Vagina (tissue), 2 donors: Measurements from ENCODE around the gene PSMA7. TPM values are rescaled to one million over a fixed set of nuclear protein-coding genes. Genes with fewer than 3 reads are reported as not detected.
A peak's percentile ranks its signal among the peaks of the same experiment; 100 is the strongest.
"Not testable (repeated sequence)": the region's sequence is repeated elsewhere in the genome, so short reads cannot be mapped to it uniquely, and the experiment has no call there.

Experiments used
- DNase-seq, 2 donors: peaks; one replicate each; pipeline ENCODE4 v3.0.0-alpha.2; 2017; ENCODE audit errors: extremely low spot score in 2 of 2
- H3K27ac ChIP-seq: fragments of 200-600 bp; sonication (generic); one replicate; pipeline ENCODE4 v1.5.1; 2019
- H3K27me3 ChIP-seq: fragments of 200-600 bp; sonication (generic); one replicate; pipeline ENCODE4 v1.5.1; 2019
- H3K36me3 ChIP-seq, 2 donors: fragments of 200-600 bp; sonication (generic); one replicate each; pipeline ENCODE4 v1.5.1; 2017 to 2019
- H3K4me1 ChIP-seq: fragments of 200-600 bp; sonication (generic); one replicate; pipeline ENCODE4 v1.5.1; 2019
- H3K4me3 ChIP-seq, 2 donors: fragments of 200-600 bp; sonication (generic); 1 replicate in 1 of 2; 2 replicates in 1 of 2; pipeline ENCODE4 v1.5.1; 2016 to 2019
- H3K9me3 ChIP-seq: fragments of 200-600 bp; sonication (generic); one replicate; pipeline ENCODE4 v1.5.1; 2019
- CTCF ChIP-seq, 3 experiments: fragments of 450-650 bp in 2 of 3; fragments of 200-600 bp in 1 of 3; sonication (generic) in 1 of 3; IDR thresholded peaks; one replicate each; pipeline ENCODE4 v1.5.1; 2017 to 2019; ENCODE audit warnings: antibody characterized with exemption in 3 of 3, mild to moderate bottlenecking in 2 of 3, moderate library complexity in 2 of 3
- POLR2A ChIP-seq, 2 donors: fragments of 450-650 bp; IDR thresholded peaks; one replicate each; pipeline ENCODE4 v1.6.1; 2017; ENCODE audit warnings: antibody characterized with exemption in 2 of 2, mild to moderate bottlenecking in 2 of 2, moderate library complexity in 2 of 2
- POLR2AphosphoS5 ChIP-seq, 2 donors: sonication (generic); formaldehyde crosslinking; IDR thresholded peaks; one replicate each; pipeline ENCODE4 v1.9.0; 2017; ENCODE audit warnings: antibody characterized with exemption in 2 of 2, mild to moderate bottlenecking in 2 of 2, low read depth in 1 of 2; ENCODE audit not compliant: insufficient read depth in 1 of 2
- intact Hi-C: fragments of 100-400 bp; cut with DNase I; formaldehyde crosslinking; loops from one replicate; pipeline ENCODE4 v1.15.1; 2023
- total RNA-seq: library from RNA; depleted of rRNA; stranded (reverse); fragments of >200 nt; gene quantifications from one replicate; pipeline ENCODE4 v1.2.3, GENCODE V29; 2016

PSMA7 gene
- total RNA-seq, 1 donor from 2014 or later, result 319 TPM

DNA sequence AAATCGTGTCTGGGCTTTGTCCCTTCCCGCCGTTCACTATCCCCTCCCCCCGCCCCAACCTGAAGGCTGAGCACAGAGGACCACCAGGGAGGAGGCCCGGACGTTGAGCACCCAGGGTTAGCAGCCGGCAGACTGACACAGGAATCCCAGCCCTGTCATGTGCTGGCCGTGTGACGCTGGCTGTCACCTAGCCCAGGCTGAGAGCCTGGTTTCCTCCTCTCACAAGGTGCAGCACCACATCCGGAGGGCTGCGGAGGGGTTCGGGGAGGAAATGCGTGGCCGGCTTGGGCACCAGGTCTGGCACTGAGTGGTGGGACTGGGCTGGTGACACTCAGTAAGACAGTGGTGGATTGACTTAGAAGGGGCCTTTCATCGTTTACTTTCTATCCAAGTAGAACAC, 25.5 kb downstream of the PSMA7 start:
- no peak for DNase-seq

GRCh38 chr20:62117362-62117646, 25.9 kb downstream of the PSMA7 start:
- no peak for DNase-seq
- Histone ChIP-seq H3K27ac (no peak overlapping the region), H3K4me1 (peaks cover 8% of the 10 kb centered on the region), H3K36me3 (no peaks in the 10 kb centered on the region), H3K27me3 (no peaks in the 10 kb centered on the region), H3K4me3 (no peak overlapping the region), H3K9me3 (no peaks in the 10 kb centered on the region)
- TF ChIP-seq POLR2A (IDR thresholded peaks at IDR 0.05), result no peak
- no peak for TF ChIP-seq POLR2AphosphoS5 (IDR thresholded peaks at IDR 0.05; ENCODE audit: insufficient read depth in 1 of 2, low read depth in 1 of 2)
- intact Hi-C loops, result no loop called here

More for the DNA sequence above, 25.5 kb downstream of the PSMA7 start:
- Histone ChIP-seq H3K9me3 (no peaks in the 10 kb centered on the region), H3K36me3 (no peaks in the 10 kb centered on the region), H3K27ac (no peak overlapping the region), H3K27me3 (no peaks in the 10 kb centered on the region), H3K4me3 (no peak overlapping the region), H3K4me1 (peaks cover 8% of the 10 kb centered on the region)
- TF ChIP-seq CTCF (IDR thresholded peaks at IDR 0.05) (no peak), POLR2A (IDR thresholded peaks at IDR 0.05) (no peak), POLR2AphosphoS5 (IDR thresholded peaks at IDR 0.05; ENCODE audit: insufficient read depth in 1 of 2, low read depth in 1 of 2) (peak in 1 of 2 donors; percentile 13)
- intact Hi-C loops, result no loop called here

DNA sequence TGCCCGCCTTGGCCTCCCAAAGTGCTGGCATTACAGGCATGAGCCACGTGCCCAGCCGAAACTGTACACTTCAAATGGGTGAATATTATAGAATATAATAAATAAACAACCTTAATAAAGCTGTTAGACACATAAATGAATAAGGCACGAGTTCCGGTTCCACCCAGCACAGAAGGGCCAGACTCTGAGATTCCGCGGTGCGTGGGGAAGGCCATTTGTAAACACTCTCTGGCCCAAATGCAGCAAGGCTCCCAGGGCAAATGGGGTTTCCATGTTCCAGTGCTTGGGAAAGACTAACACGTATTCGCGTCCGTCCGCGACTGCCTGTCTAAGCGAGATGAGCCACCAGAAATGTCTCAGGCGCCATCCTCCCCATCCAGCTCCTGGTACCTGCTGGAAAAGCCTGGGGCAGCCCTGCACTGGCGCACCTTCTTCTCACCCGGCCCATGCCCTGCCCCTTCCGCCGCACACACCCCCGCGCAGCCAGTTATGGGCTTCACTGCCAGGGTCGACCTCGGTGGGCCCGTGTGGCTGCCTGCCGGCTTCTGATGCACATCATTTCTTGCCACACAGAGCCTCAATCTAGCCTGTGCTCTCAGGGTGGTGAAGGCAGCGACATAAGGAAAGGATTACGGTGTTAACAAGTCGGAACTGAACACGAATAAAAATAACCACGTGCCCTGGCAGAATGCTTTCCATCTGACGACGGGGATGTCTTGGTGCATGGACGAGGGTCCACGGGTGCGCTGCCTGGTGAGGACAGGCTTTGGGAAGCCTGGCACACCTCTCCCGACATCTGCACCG, 26.4 kb downstream of the PSMA7 start:
- no peak for TF ChIP-seq POLR2AphosphoS5 (IDR thresholded peaks at IDR 0.05; ENCODE audit: insufficient read depth in 1 of 2, low read depth in 1 of 2)
- TF ChIP-seq POLR2A (IDR thresholded peaks at IDR 0.05), result no peak
- no peak for TF ChIP-seq CTCF (IDR thresholded peaks at IDR 0.05)
- intact Hi-C loops, result no loop called here
- Histone ChIP-seq H3K4me1 (peaks cover 8% of the 10 kb centered on the region), H3K27me3 (no peaks in the 10 kb centered on the region), H3K36me3 (no peaks in the 10 kb centered on the region), H3K27ac (no peak overlapping the region), H3K4me3 (no peak overlapping the region), H3K9me3 (no peaks in the 10 kb centered on the region)
- no peak for DNase-seq

- H3K27me3 ChIP-seq, H3K36me3 ChIP-seq, H3K4me3 ChIP-seq, H3K4me1 ChIP-seq, H3K9me3 ChIP-seq, intact Hi-C loops, H3K27ac ChIP-seq, DNase-seq: not testable (repeated sequence)
These were observed 27.3 kb downstream of the PSMA7 start for GRCh38 chr20:62115800-62116407.

DNA sequence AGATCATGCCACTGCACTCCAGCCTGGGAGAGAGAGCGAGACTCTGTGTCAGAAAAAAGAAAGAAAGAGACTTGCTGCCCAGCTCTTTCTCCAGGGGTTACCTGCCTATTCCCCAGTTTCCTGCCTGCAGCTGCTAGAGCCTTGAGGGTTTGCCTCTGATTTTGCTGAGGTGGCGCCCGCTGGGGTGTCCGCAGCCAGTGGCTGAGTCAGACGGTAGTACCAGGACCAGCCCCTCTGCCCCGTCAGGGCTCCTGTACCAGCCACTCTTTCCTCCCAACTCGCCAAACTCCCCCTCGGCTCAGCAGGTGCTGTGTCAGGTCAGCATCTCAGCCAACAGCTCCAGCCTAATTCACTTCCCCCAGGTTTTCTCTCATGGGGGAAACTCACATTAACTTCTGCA, 28.3 kb downstream of the PSMA7 start:
- H3K4me3 ChIP-seq, result no peak overlapping the region
- no peaks in the 10 kb centered on the region for H3K27me3 ChIP-seq
- peaks cover 2% of the 10 kb centered on the region for H3K9me3 ChIP-seq
- no peaks in the 10 kb centered on the region for H3K36me3 ChIP-seq
- H3K4me1 ChIP-seq, result no peaks in the 10 kb centered on the region
- no peak for TF ChIP-seq POLR2A (IDR thresholded peaks at IDR 0.05)
- TF ChIP-seq POLR2AphosphoS5 (IDR thresholded peaks at IDR 0.05; ENCODE audit: insufficient read depth in 1 of 2, low read depth in 1 of 2), result no peak
- TF ChIP-seq CTCF (IDR thresholded peaks at IDR 0.05), result no peak
- no peak overlapping the region for H3K27ac ChIP-seq
- DNase-seq, result no peak
- intact Hi-C loops, result no loop called here

GRCh38 chr20:62112368-62112767, 30.8 kb downstream of the PSMA7 start:
- no peaks in the 10 kb centered on the region for H3K27me3 ChIP-seq
- no peak for TF ChIP-seq POLR2A (IDR thresholded peaks at IDR 0.05)
- TF ChIP-seq CTCF (IDR thresholded peaks at IDR 0.05), result no peak
- TF ChIP-seq POLR2AphosphoS5 (IDR thresholded peaks at IDR 0.05; ENCODE audit: insufficient read depth in 1 of 2, low read depth in 1 of 2), result no peak
- peaks cover 15% of the 10 kb centered on the region for H3K9me3 ChIP-seq
- no peak overlapping the region for H3K27ac ChIP-seq
- no peak for DNase-seq
- no peaks in the 10 kb centered on the region for H3K36me3 ChIP-seq
- H3K4me3 ChIP-seq, result no peak overlapping the region
- no peaks in the 10 kb centered on the region for H3K4me1 ChIP-seq
- intact Hi-C loops, result no loop called here
